AG08395 (cell line): ENCODE measurements around the gene TRIM59.

Experiments
- DNase-seq: peaks from one replicate; pipeline ENCODE4 v3.0.0; 2012; ENCODE audit warnings: mixed read lengths, low spot score

TRIM59 gene, protein sequence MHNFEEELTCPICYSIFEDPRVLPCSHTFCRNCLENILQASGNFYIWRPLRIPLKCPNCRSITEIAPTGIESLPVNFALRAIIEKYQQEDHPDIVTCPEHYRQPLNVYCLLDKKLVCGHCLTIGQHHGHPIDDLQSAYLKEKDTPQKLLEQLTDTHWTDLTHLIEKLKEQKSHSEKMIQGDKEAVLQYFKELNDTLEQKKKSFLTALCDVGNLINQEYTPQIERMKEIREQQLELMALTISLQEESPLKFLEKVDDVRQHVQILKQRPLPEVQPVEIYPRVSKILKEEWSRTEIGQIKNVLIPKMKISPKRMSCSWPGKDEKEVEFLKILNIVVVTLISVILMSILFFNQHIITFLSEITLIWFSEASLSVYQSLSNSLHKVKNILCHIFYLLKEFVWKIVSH

DNA sequence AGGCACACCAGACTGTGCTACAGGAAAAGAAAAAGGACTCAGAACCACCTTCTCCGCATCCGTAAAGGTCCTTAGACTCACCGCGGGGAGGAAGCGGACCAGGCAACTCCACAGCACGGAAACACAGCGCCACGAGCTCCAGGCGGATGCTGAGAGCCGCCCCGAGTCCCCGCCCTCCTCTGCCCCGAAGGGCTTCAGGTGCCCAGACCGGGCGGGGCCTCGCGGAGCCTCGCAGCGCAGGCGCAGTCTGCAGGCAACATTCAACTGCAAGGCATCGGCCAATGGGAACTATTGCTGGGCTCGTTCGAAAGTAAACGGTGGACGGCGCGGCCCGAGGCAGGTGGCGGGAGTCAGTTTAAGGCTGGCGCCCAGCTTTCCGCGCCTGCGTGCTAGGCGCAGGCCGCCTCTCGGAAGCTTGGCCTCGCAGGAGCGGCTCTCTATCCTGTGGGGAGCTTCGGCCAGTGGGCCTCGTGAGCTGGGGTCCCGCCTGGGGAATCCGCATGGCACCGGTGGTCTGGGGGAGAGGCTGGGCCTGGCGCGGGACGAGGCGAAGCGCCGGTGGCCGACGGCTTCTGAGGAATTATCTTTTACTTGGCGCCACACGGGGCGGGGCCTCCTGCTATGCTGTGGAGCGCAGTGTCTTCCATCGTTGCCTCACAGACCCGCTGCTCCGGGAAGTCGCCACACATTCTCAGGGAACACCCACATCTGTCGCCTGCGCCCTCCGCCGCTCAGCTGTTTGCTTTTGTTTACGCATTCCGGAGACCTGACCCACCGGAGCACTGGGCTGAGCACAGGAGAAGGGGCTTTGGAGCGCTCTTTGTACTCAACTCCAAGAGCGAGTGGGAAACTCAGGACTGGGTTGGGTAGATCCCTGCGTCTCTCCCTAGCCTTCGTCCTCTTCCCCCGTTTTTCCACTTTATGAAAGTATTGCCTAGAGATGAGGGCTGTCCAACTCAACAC is at the start of gene TRIM59:
Gene TRIM59 (minus strand): TSS at position 151 of the 963 bp plus-strand sequence. CDS start 10,603 bp downstream, outside the sequence.
- peak; percentile 97 for DNase-seq

DNA sequence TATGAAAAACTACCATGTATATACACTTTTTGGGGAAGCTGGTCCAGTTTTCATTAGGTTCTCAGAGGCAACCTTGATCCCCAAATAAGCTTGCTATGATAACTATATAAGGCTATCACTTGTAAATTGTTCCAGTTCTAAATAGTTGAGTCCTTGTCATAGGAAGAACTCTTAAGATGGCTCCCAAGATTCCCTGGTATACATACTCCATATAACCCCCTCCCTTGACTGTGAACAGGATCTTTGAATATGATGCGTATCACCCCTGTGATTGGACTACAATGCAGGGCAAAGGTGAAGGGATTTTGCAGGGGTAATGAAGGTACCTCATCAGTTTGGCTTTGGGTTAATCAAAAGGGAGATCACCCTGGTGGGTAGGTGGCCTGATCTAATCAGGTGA is 48.6 kb upstream of the TRIM59 start:
- DNase-seq: no peak

DNA sequence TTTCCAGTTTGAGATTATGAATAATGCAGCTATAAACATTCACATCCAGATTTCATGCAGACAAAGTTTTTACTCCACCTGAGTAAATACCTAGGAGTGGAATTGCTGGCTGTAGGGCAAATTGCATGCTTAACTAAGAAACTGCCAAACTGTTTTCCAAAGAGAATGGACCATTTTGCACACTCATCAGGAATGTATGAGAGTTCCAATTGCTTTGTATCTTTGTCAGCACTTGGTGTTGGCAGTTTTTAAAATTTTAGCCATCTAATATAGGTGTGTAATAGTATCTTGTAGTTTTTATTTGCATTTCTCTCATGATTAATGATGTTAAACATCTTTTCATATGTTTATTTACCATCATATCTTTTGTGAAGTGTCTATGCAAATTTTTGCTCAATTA is 40.6 kb upstream of the TRIM59 start:
- DNase-seq: no peak

DNA sequence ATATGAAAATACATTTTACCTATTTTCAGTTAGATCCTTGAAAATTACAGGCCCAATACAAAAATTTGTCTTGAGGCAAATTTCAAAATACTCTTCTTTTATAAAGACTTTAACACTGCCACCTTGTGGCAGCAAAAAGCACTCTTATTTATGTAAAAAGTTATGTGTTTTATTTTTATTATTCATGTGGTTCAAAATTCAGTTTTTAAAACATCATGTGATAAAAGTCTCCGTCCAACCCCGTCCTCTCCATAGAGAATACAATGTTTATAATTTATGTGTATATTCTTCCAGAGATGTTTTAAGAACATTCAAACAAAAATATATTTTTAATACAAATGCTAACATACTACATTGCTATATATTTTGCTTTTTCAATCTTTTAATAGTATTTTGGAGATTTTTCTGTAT is 36.9 kb upstream of the TRIM59 start:
- peak; percentile 26 for DNase-seq

DNA sequence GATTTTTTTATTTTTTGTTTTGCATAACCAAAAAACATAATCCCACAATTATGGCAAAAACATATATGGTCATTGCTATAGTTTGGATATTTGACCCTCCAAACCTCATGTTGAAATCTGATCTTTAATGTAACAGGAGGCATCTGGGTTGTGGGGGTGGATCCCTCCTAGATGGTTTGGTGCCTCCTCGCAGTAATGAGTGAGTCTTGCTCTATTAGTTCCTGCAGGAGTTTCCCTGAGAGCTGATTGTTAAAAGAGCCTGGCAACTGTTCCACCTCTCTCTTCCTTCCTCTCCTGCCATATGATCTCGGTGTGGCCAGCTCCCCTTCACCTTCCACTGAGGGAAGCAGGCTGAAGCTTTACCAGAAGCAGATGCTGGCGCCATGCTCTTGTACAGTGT is 33.2 kb upstream of the TRIM59 start:
- no peak for DNase-seq

DNA sequence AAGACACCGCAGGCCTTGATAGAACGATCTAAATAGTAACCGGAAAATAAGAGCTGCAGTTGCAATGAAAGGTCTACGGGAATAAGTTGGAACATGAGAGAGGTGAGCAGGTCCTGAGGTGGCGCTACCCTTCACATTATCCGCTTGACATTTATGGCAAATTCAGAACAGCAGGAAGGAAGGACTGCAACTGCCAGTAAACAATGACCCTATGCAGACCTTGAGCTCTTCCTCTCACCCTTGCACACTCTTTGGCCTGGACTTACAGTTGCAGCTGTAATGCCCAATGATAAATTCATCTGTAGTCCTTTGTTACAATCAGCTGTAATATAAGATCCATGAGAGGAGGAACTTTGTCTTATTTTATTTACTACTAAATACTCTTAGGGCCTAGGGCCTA is 32.3 kb upstream of the TRIM59 start:
- DNase-seq: no peak

DNA sequence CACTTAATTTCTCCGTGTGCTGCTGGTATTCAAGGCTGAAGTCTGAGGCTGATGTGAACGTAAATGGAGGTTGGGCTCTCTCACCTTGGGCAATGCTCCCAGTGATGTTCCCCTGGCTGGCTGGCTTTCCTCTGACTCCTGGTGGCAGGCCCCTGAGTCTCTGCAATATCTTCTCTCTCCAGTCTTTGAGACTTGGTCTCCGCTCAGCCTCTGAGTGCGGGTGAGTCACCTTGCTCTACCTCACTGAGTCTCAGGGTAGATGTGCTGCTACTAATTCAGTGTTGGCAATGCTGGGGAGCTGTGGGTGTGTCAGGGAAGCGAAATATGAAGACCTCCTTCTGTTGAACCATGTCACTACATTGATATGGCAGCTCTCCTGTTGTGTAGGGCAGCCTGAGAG is 31.3 kb upstream of the TRIM59 start:
- no peak for DNase-seq

DNA sequence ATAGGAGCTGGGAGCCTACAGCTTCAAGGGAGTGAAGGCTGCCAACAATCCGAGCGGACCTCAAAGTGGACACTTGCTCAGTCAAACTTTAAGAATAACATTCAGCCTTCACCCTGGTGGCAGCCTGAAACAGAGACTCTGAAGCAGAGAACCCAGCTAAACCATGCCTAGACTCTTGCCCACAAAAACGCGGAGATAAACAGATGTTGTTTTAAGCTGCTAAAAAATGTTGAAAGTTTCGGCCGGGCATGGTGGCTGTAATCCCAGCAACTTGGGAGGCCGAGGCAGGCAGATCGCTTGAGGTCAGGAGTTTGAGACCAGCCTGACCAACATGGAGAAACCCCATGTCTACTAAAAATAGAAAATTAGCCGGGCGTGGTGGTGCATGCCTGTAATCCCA is 29.8 kb upstream of the TRIM59 start:
- no peak for DNase-seq

DNA sequence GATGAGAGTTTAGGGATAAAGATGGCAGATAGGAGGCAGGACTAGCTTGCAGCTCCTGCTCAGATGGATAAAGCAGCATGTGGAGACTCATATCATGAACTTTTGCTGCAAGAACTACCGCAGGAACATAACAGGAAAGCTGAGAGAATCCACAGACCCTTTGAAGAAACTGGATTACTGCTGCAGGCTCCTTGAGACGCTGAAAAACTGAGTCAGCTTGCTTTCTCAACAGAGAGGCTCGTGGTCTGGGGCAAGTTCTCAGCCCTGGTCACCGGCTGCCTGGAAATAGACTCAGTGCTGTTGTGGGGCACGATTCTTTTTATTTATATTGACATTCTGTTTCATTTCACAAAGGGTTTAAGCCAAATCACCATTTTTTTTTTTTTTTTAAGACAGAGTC is 28.8 kb upstream of the TRIM59 start:
- peak; percentile 13 for DNase-seq

DNA sequence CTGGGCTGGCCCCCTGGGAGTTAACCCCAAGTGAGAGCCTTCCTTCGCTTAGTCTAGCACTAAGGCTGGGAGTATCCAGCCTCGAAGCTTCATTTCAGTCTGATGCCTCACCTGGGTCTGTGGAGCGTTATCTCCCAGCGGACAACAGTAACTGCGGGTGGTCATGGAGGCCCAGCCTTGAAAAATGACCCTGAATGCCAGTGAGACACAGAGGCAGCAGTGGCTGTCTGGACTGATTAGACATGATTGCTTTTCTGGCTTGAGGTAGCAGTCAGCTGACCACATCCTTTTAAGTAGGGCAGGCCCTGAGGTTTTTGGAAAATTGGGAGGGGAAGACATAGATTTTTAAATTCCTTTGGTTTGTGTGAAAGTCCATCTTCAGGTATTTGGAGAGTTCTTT is 28.2 kb upstream of the TRIM59 start:
- DNase-seq: no peak

DNA sequence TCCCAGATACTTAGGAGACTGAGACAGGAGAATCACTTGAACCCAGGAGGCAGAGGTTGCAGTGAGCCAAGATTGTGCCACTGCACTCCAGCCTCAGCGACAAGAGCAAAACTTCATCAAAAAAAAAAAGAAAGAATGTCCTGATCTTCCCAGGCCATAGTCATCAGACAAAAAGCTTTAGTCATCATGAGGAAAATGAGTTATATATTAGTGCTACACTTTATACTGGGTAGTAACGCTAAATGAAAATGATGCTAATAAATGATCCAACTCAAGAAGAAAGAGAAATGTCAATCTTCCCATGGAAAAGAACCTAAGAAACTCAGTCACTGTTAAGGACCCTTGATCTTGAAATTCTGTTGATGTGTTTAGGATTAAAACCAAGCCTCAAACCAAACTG is 26.3 kb upstream of the TRIM59 start:
- no peak for DNase-seq

DNA sequence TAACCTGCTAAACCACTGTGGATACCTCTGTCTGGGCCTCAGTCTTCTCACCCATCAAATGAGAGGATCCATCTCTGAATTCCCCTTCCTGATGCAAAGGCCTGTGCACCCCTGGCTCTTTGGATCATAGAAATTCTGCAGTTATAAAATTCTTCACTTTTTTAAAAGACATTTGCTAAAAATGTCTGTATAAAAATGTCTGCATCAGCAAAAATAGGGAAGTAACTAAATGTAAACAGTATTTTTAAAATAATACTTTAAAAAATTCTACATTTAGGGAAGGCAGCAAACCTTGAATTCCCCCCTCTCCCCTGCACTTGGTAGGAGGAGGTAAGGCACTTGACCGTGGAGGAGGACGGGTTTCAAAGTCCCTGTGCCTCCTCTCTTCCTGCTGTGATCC is 25.6 kb upstream of the TRIM59 start:
- no peak for DNase-seq

DNA sequence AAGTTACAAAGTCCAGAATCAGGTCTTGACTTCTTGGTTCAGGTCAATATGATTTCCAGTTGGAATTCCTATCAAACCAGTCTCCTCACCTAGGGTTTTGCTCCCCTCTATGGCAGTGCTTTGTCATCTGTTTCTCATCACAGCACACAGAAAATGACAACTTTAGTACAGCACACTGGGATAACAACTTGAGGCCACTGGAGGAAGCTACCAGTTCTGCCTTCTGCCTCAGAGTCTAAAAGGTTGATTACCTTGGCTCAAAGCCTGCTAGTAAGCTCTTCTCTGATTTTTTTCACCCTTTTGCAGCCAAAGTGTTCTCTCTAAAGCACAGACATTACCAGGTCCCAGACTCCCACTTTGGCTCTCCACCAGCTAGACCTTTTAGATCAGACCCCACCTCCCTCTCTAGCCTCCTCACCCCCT is 24.8 kb upstream of the TRIM59 start:
- peak; percentile 44 for DNase-seq

DNA sequence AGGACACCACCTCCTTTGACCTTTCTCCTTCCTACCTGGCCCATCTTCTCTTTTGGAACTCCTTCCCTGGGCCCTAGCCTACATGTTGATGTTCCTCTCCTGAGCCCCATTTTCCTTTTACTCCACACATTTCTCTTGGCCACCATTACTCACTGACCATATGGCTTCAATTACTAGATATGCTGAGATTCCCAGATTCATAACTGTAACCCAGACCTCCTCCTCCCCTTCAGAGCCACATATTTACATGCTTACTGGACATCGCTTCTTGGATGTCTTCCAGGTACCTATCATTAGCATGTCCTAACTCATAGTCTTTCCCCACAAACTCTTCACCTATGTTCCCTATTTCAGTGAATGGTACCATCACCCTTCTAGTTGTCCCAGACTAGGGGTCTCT is 24.4 kb upstream of the TRIM59 start:
- DNase-seq: peak; percentile 94

DNA sequence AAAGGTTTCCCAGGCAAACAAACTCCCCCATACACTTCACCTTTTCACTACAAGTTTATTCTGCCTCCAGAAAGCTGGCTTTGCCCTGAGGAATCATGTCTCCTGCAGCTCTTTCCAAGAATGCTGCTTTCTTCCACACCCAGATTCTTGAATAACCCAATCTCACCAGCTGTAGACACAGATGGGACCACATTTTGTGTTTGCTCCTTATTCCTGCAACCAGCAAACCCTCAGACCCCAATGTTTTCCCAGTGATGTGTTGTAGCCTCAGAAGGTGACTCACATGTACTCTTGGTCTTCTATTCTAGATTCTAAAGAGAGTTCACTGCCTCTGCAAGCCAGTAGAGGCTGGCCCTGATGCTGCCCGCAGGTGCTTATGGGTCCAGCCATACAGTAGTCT is 23.6 kb upstream of the TRIM59 start:
- DNase-seq: peak; percentile 79

DNA sequence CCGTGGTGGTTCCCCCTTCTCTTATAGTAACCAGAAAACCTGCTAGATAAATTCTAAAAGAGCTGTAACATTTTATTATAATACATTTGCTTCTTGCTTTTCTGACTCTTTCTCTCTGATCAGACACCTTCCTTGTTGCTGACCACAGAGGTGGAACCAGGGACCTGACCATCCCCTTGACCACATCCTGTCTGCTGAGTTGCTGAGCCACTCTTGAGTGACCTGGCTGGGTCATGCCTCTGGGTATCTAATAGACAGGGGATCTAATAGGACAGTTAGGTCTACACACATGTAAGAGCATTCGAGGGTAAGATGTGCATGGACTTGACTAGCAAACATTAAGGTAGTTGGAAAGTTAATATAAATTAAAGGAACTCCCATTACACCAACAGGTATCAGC is 22.8 kb upstream of the TRIM59 start:
- no peak for DNase-seq

DNA sequence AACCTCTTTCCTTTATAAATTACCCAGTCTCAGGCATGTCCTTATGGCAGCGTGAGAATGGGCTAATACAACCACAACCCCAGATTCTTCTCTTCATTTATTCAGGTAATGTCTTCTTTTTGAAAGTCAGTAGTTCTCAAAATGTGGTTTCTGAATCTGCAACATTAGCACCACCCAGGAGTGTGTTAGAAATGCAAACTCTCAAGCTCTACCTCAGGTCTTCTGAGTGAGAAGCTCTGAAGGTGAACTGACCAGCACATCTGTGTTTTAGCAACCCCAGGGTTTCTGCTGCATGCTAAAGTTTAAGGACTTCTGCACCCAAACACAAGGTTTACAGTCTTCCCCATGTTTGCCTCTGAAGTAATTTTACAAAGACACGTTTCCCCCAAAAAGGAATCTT is 22.3 kb upstream of the TRIM59 start:
- DNase-seq: no peak

DNA sequence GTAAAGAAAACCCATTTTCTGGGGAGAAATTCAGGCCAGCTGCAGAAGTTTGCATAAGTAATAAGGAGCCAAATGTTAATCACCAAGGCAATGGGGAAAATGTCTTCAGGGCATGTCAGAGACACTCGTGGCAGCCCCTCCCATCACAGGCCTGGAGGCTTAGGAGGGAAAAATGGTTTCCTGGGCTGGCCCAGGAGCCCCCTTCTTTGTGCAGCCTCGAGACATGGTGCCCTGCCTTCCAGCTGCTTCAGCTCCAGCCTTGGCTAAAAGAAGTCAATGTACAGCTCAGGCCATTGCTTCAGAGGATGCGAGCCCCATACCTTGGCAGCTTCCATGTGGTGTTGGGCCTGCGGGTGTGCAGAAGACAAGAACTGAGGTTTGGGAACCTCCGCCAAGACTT is 20.6 kb upstream of the TRIM59 start:
- no peak for DNase-seq

DNA sequence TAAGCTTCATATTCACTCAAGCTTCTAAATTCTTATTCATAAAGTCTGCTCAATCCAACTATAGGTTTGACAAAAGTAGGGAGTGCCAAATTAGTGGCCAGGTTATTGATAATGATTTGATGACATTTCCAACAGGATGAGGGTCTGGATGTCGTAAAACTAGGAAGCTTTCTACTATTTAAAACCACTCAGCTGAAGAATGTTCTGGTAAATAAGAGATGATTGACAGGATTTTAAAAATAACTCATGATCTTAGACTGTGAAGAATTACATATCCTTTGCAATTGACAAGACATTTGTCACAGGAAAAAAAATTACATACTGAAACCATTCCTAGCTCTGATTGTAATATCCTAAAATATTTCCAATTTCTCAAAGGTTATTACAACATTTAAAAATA is 15.4 kb upstream of the TRIM59 start:
- no peak for DNase-seq

DNA sequence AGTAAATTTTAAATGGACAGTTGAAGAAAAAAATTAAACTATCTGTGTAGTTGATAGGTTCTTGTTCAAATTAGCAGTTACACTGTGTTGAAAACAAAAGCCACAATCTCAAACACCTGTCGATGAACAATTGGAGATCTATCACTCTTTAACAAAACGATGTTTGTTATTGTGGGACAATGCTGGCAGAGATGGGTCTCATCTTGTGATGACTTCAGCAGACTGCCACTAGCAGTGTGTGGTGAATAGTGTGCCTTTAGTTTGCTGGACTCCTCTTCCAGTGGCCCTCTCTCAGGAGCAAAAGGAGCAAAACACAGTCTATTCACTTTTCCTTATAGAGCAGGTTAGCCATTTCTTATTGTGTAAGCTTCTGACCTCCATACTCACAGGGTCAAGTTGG is 14.7 kb upstream of the TRIM59 start:
- no peak for DNase-seq

DNA sequence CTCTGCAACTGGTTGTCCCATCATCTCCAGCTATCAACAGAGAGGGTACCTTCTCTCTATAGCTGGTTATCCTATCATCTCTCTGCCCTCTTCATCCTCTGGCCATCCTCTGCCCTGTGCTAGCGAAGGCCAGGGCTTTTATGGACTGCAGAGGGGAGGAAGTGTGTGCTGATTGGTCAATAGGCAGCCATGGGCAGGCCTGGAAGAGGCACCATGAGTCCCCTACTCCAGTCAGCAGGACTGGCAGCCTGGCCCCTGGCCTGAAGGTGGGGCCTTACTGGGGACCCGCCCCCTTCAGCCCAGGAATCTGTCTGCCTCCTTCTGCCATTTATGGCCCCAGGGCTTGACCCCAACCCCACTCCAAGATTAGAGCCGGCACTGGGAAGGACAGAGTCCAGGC is 10.4 kb upstream of the TRIM59 start:
- DNase-seq: no peak

DNA sequence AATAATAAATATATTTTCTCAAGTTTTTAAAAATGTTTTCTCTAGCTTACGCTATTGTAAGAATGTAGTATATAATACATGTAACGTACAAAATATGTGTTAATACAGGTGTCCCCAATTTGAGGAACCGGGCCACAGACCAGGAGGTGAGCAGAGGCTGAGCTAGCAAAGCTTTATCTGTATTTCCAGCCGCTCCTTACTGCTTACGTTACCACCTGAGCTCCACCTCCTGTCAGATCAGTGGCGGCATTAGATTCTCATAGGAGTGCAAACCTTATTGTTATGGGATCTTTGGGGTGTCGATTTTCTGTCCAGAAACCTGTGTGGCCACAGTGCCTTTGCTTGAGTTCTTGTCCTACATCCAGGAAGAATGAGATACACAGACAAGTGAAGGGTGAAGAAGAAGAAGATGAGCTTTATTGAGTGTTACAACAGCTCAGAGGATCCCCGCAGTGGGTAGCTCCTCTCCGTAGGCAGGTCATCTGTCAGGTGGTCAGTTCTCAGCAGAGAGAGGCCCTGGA is 9.9 kb upstream of the TRIM59 start:
- DNase-seq: no peak

DNA sequence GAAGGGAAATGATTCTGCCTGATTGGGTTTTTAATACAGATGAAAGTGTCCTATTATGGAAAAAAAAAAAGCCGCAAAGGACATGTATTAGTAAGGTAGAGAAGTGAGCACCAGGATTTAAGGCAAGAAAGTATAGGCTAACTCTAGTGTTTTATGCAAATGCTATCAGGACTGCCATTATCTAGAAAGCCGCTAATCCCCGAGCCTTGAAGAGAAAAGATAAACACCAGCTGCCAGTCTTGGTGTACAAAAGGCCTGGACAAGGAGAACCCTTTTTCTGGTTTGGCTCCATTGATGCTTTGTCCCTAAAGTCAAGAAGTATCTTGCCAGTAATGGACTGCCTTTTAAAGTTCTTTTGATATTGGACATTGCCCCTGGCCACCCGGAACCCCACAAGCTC is 8.6 kb upstream of the TRIM59 start:
- no peak for DNase-seq
